GM12864 (cell line): ENCODE results near the gene NAPA.

Source experiments
- DNase-seq: peaks from one replicate; pipeline ENCODE4 v3.0.0-alpha.2; 2011; ENCODE audit warnings: low read depth
- H3K4me3 ChIP-seq: 2 replicates; pipeline ENCODE4 v1.5.1; 2011; ENCODE audit warnings: mild to moderate bottlenecking, low read depth, low read length, control low read depth
- CTCF ChIP-seq: IDR thresholded peaks from 2 replicates; pipeline ENCODE4 v1.5.1; 2011; ENCODE audit warnings: low read depth, mild to moderate bottlenecking, moderate library complexity, low read length, control low read depth, inconsistent platforms; ENCODE audit errors: missing control alignments

Gene NAPA

GRCh38 chr19:47447470-47448359 lies 67.1 kb downstream of the NAPA start:
- no peak for TF ChIP-seq CTCF

GRCh38 chr19:47446534-47447469 lies 68.1 kb downstream of the NAPA start:
- no peak for DNase-seq
- no peak overlapping the region for H3K4me3 ChIP-seq
- TF ChIP-seq CTCF = no peak

More at GRCh38 chr19:47447470-47448359, 67.1 kb downstream of the NAPA start:
- no peak overlapping the region for H3K4me3 ChIP-seq
- no peak for DNase-seq

GRCh38 chr19:47445937-47446402 lies 68.9 kb downstream of the NAPA start:
- H3K4me3 ChIP-seq = no peak overlapping the region

GRCh38 chr19:47445527-47445926 lies 69.3 kb downstream of the NAPA start:
- no peak for DNase-seq
- H3K4me3 ChIP-seq = no peak overlapping the region
- TF ChIP-seq CTCF = no peak

More at GRCh38 chr19:47445937-47446402, 68.9 kb downstream of the NAPA start:
- no peak for DNase-seq
- no peak for TF ChIP-seq CTCF

- TF ChIP-seq CTCF = no peak
- H3K4me3 ChIP-seq = no peak overlapping the region
- DNase-seq = no peak
These were observed 70.5 kb downstream of the NAPA start for GRCh38 chr19:47444388-47444821.

- no peak for TF ChIP-seq CTCF
- H3K4me3 ChIP-seq = no peak overlapping the region
- no peak for DNase-seq
These were observed 71.5 kb downstream of the NAPA start for GRCh38 chr19:47443331-47443730.
